Pancreas (tissue), 10 donors: ENCODE data around the gene HMGB3. TPM values are rescaled to one million over a fixed set of nuclear protein-coding genes. Genes with fewer than 3 reads are reported as not detected.
"Not testable (repeated sequence)": the region's sequence is repeated elsewhere in the genome, so short reads cannot be mapped to it uniquely, and the experiment has no call there.

Experiments
- ATAC-seq, 4 donors: fragments of 200-7000 bp; cut with Tn5 transposase; one replicate each; pipeline versions ENCODE4 v1.8.0 to v1.9.1; 2020; ENCODE audit warnings: mild to moderate bottlenecking in 4 of 4, moderate library complexity in 4 of 4
- DNase-seq, 6 donors: peaks; one replicate each; pipeline ENCODE4 v3.0.0-alpha.2; 2020
- FAIRE-seq: peaks from 2 replicates; lab custom pipeline; 2012; peaks lifted over from hg19 to GRCh38; lab: Jason Lieb, UNC
- H3K27ac ChIP-seq, 4 donors: fragments of 200-600 bp; sonication (generic); 1 replicate in 3 of 4; 2 replicates in 1 of 4; pipeline versions ENCODE4 v1.5.0 to v1.8.0; 2020
- H3K27me3 ChIP-seq, 4 donors: fragments of 200-600 bp; one replicate each; pipeline ENCODE4 v1.8.0; 2021
- H3K36me3 ChIP-seq, 3 donors: fragments of 200-600 bp; sonication (generic) in 1 of 3; one replicate each; pipeline versions ENCODE4 v1.5.0 to v1.8.0; 2020 to 2021
- H3K4me1 ChIP-seq, 3 donors: fragments of 200-600 bp; one replicate each; pipeline ENCODE4 v1.8.0; 2021
- H3K4me3 ChIP-seq, 4 donors: fragments of 200-600 bp; sonication (generic) in 2 of 4; one replicate each; pipeline versions ENCODE4 v1.5.0 to v1.8.0; 2020 to 2021
- H3K9me3 ChIP-seq, 4 donors: fragments of 200-600 bp; one replicate each; pipeline ENCODE4 v1.8.0; 2021
- CTCF ChIP-seq, 4 donors: fragments of 200-600 bp; sonication (generic) in 3 of 4; IDR thresholded peaks; one replicate each; pipeline versions ENCODE4 v1.5.0 to v1.8.0; 2021; ENCODE audit warnings: antibody characterized with exemption in 4 of 4
- WGBS, 2 donors: extraction: QIAGEN DNeasy Blood & Tissue Kit; methylation state at CpG; one replicate each; pipeline ENCODE4 v1.1.7; 2013; 5-methylcytosine and 5-hydroxymethylcytosine counted together
- intact Hi-C, 3 donors: fragments of 100-400 bp; cut with DNase I; formaldehyde crosslinking; loops; one replicate each; pipeline versions ENCODE4 v1.11.1 to v1.14.2; 2022
- polyA plus RNA-seq, 2 donors: library from polyadenylated mRNA; stranded (reverse); fragments of 200-250 nt; gene quantifications; one replicate each; pipeline ENCODE4 v1.2.3, GENCODE V29; 2013
- total RNA-seq, 6 donors: library from RNA; stranded (reverse); fragmentation: NEBNext Ultra II Directional in 4 of 6; extraction: Animal tissue kit (Norgen Biotek cat#: 25700) in 4 of 6; gene quantifications; one replicate each; pipeline versions ENCODE4 v1.2.1 to v1.2.4, GENCODE V29; 2021 to 2023
- donor health status: healthy with polysubstance abuse.
- donor health status: DM: no; HTN: no; CAD: no; lungs with moderate emphysema.
- donor health status: DM: no; HTN: no; CAD: no.
- donor health status: control.
- donor health status: control.
- donor health status: Bipolar disorder and iron deficiency.
- donor health status: DM: yes; HTN: yes; CAD: no.
- donor health status: DM: no; HTN: no; CAD: no.
- donor health status: DM: no; HTN: no; CAD: no.
- donor health status: DM: yes; HTN: yes; CAD: no.

Gene HMGB3
- total and polyA plus RNA-seq, 8 donors: 3.9 to 17.4 (median 7.7) TPM

- Histone ChIP-seq H3K4me3 (no peak overlapping the region), H3K36me3 (no peaks in the 10 kb centered on the region), H3K4me1 (no peaks in the 10 kb centered on the region), H3K27ac (no peak overlapping the region), H3K9me3 (no peaks in the 10 kb centered on the region), H3K27me3 (no peaks in the 10 kb centered on the region)
- DNase-seq (no peak), ATAC-seq (no peak), FAIRE-seq (no peak)
- WGBS, 2 donors: 81 to 89% methylated on average over 2 of the region's 2 CpGs
- intact Hi-C loops: no loop called here
- TF ChIP-seq CTCF (IDR thresholded peaks at IDR 0.05): no peak
Measured at GRCh38 chrX:150955590-150955989, 27.5 kb upstream of the HMGB3 start.

- H3K9me3 ChIP-seq: no peaks in the 10 kb centered on the region
- 53 to 58% methylated on average over 1 of the region's 1 CpG for WGBS, 2 donors
- no peak overlapping the region for H3K27ac ChIP-seq
- ATAC-seq (peak in 1 of 4 donors; percentile 34), DNase-seq (no peak), FAIRE-seq (no peak)
- intact Hi-C loops: no loop called here
- no peaks in the 10 kb centered on the region for H3K36me3 ChIP-seq
- H3K4me3 ChIP-seq: no peak overlapping the region
- H3K27me3 ChIP-seq: no peaks in the 10 kb centered on the region
- no peaks in the 10 kb centered on the region for H3K4me1 ChIP-seq
- TF ChIP-seq CTCF (IDR thresholded peaks at IDR 0.05): no peak
Measured at GRCh38 chrX:150958177-150958576, 25.0 kb upstream of the HMGB3 start.

- FAIRE-seq: no peak
- no peaks in the 10 kb centered on the region for H3K9me3 ChIP-seq
- no peak for ATAC-seq
- H3K27ac ChIP-seq: no peak overlapping the region
- 58 to 75% methylated on average over 2 of the region's 2 CpGs for WGBS, 2 donors
- no peak overlapping the region for H3K4me3 ChIP-seq
- H3K27me3 ChIP-seq: no peaks in the 10 kb centered on the region
- DNase-seq: no peak
- intact Hi-C loops: no loop called here
- TF ChIP-seq CTCF (IDR thresholded peaks at IDR 0.05): no peak
- no peaks in the 10 kb centered on the region for H3K4me1 ChIP-seq
- no peaks in the 10 kb centered on the region for H3K36me3 ChIP-seq
Measured at GRCh38 chrX:150959557-150959956, 23.6 kb upstream of the HMGB3 start.

- Histone ChIP-seq H3K36me3 (no peaks in the 10 kb centered on the region), H3K27me3 (no peaks in the 10 kb centered on the region), H3K27ac (no peak overlapping the region), H3K9me3 (no peaks in the 10 kb centered on the region), H3K4me1 (no peaks in the 10 kb centered on the region), H3K4me3 (no peak overlapping the region)
- DNase-seq (no peak), ATAC-seq (no peak), FAIRE-seq (no peak)
- intact Hi-C loops: no loop called here
- no peak for TF ChIP-seq CTCF (IDR thresholded peaks at IDR 0.05)
- WGBS, 2 donors: 74 to 87% methylated on average over 7 of the region's 7 CpGs
Measured at GRCh38 chrX:150961631-150962030, 21.5 kb upstream of the HMGB3 start.

- not testable (repeated sequence) for FAIRE-seq, H3K4me1 ChIP-seq
Measured at GRCh38 chrX:150964416-150964815, 18.7 kb upstream of the HMGB3 start.

More at GRCh38 chrX:150964416-150964815, 18.7 kb upstream of the HMGB3 start:
- H3K36me3 ChIP-seq, H3K27ac ChIP-seq, DNase-seq, H3K4me3 ChIP-seq, H3K27me3 ChIP-seq, H3K9me3 ChIP-seq, ATAC-seq, intact Hi-C loops: not testable (repeated sequence)
- 90 to 92% methylated on average over 12 of the region's 12 CpGs for WGBS, 2 donors
